IMR-90 (cell line): ENCODE results near the gene ARGLU1. TPM values are rescaled to one million over a fixed set of nuclear protein-coding genes. Genes with fewer than 3 reads are reported as not detected.

ENCODE experiments used
- ATAC-seq: fragments of 200-7000 bp; cut with Tn5 transposase; 2 replicates; pipeline ENCODE4 v1.9.1; 2020; ENCODE audit warnings: low read depth, mild to moderate bottlenecking, moderate library complexity
- BruUV-seq: library from RNA; stranded (reverse); fragments of 400-500 nt; replicated peaks from 2 replicates; lab custom pipeline; 2021; lab: Mats Ljungman, UMichigan
- CTCF ChIA-PET: fragments of 300-600 bp; formaldehyde crosslinking; extraction: SDS; loops from one replicate; lab custom pipeline; 2021; ENCODE audit warnings: antibody characterized with exemption; lab: Yijun Ruan, JAX
- POLR2A ChIA-PET: fragments of 300-600 bp; sonication (Branson Sonifier 250); formaldehyde crosslinking; loops from one replicate; lab custom pipeline; 2022; ENCODE audit warnings: antibody characterized with exemption; ENCODE audit not compliant: unreplicated experiment; lab: Charles Lee
- DNase-seq: peaks from one replicate; pipeline ENCODE4 v3.0.0; 2013
- H2AFZ ChIP-seq: replicated peaks from 2 replicates; pipeline ENCODE3; 2013; ENCODE audit warnings: low read length, mild to moderate bottlenecking; ENCODE audit not compliant: poor library complexity
- H2AK5ac ChIP-seq: 2 replicates; pipeline ENCODE4 v1.6.1; 2013; ENCODE audit warnings: low read depth, low read length, inconsistent platforms
- H2AK9ac ChIP-seq: replicated peaks from 2 replicates; pipeline ENCODE3; 2013; ENCODE audit warnings: mild to moderate bottlenecking, low read depth, low read length, moderate library complexity; ENCODE audit not compliant: poor library complexity
- H2BK120ac ChIP-seq: 2 replicates; pipeline ENCODE4 v1.6.1; 2013; ENCODE audit warnings: low read depth, low read length, inconsistent platforms
- H2BK15ac ChIP-seq: 3 replicates; pipeline ENCODE4 v1.6.1; 2013; ENCODE audit warnings: low read depth, low read length, inconsistent platforms
- H2BK20ac ChIP-seq: 2 replicates; pipeline ENCODE4 v1.6.1; 2013; ENCODE audit warnings: low read depth, mild to moderate bottlenecking, inconsistent platforms, low read length, moderate library complexity
- H2BK5ac ChIP-seq: 2 replicates; pipeline ENCODE4 v1.6.1; 2013; ENCODE audit warnings: mild to moderate bottlenecking, low read depth, low read length, inconsistent platforms; ENCODE audit not compliant: poor library complexity, severe bottlenecking
- H3K14ac ChIP-seq: replicated peaks from 2 replicates; pipeline ENCODE4 v1.6.1; 2013; ENCODE audit warnings: low read depth, low read length, inconsistent platforms
- H3K18ac ChIP-seq: 2 replicates; pipeline ENCODE4 v1.6.1; 2013; ENCODE audit warnings: low read depth, low read length, control low read depth
- H3K23ac ChIP-seq: 2 replicates; pipeline ENCODE4 v1.6.1; 2013; ENCODE audit warnings: low read depth, low read length, inconsistent platforms
- H3K27ac ChIP-seq: 2 replicates; pipeline ENCODE4 v1.5.1; 2013; ENCODE audit warnings: mild to moderate bottlenecking, control low read depth, low read length; ENCODE audit not compliant: insufficient read depth
- H3K27me3 ChIP-seq: 2 replicates; pipeline ENCODE4 v1.6.1; 2013; ENCODE audit warnings: low read length; ENCODE audit not compliant: control insufficient read depth, insufficient read depth
- H3K36me3 ChIP-seq: 2 replicates; pipeline ENCODE4 v1.6.1; 2013; ENCODE audit warnings: low read length, mixed read lengths; ENCODE audit not compliant: control insufficient read depth, insufficient read depth
- H3K4ac ChIP-seq: 2 replicates; pipeline ENCODE4 v1.6.1; 2013; ENCODE audit warnings: low read depth, low read length, inconsistent platforms
- H3K4me1 ChIP-seq: 2 replicates; pipeline ENCODE4 v1.6.1; 2013; ENCODE audit warnings: low read length, mixed read lengths; ENCODE audit not compliant: control insufficient read depth, insufficient read depth
- H3K4me2 ChIP-seq: 2 replicates; pipeline ENCODE4 v1.6.1; 2013; ENCODE audit warnings: low read depth, mild to moderate bottlenecking, control low read depth, low read length, moderate library complexity
- H3K4me3 ChIP-seq: 2 replicates; pipeline ENCODE4 v1.5.1; 2013; ENCODE audit warnings: low read depth, mild to moderate bottlenecking, control low read depth, low read length, moderate library complexity; ENCODE audit not compliant: insufficient read depth
- H3K56ac ChIP-seq: 2 replicates; pipeline ENCODE4 v1.6.1; 2013; ENCODE audit warnings: low read length, inconsistent platforms; ENCODE audit not compliant: insufficient read depth; ENCODE audit errors: extremely low read depth
- H3K79me1 ChIP-seq, 2 experiments: 2 replicates each; pipeline ENCODE4 v1.6.1; 2013; ENCODE audit warnings: low read length in 2 of 2, inconsistent platforms in 1 of 2, low read depth in 1 of 2
- H3K9ac ChIP-seq: 2 replicates; pipeline ENCODE4 v1.6.1; 2013; ENCODE audit warnings: low read depth, low read length, control low read depth
- H3K9me1 ChIP-seq: 2 replicates; pipeline ENCODE4 v1.6.1; 2013; ENCODE audit warnings: low read length, inconsistent platforms; ENCODE audit not compliant: insufficient read depth
- H3K9me3 ChIP-seq: 2 replicates; pipeline ENCODE4 v1.6.1; 2013; ENCODE audit warnings: low read length; ENCODE audit not compliant: control insufficient read depth, insufficient read depth
- H4K20me1 ChIP-seq: 2 replicates; pipeline ENCODE4 v1.6.1; 2013; ENCODE audit warnings: low read length, inconsistent platforms; ENCODE audit not compliant: insufficient read depth
- H4K5ac ChIP-seq: 2 replicates; pipeline ENCODE4 v1.6.1; 2013; ENCODE audit warnings: mild to moderate bottlenecking, low read depth, low read length, control low read depth
- H4K8ac ChIP-seq, 2 experiments: 2 replicates each; pipeline ENCODE4 v1.6.1; 2013; ENCODE audit warnings: low read depth in 2 of 2, low read length in 2 of 2, control low read depth in 1 of 2, inconsistent platforms in 1 of 2
- H4K91ac ChIP-seq: 2 replicates; pipeline ENCODE4 v1.6.1; 2013; ENCODE audit warnings: low read depth, low read length, inconsistent platforms; ENCODE audit not compliant: insufficient read depth
- BHLHE40 ChIP-seq: fragments of 150-350 bp; IDR thresholded peaks from 2 replicates; pipeline ENCODE4 v1.6.1; 2016; ENCODE audit warnings: mild to moderate bottlenecking, low read depth, low read length
- NFE2L2 ChIP-seq: fragments of 150-350 bp; IDR thresholded peaks from 2 replicates; pipeline ENCODE4 v1.6.1; 2016; ENCODE audit warnings: low read depth, mild to moderate bottlenecking, low read length
- WGBS, 2 experiments: methylation state at CpG; one replicate each; pipeline versions ENCODE4 v1.1.5 to v1.1.7; 2013; ENCODE audit warnings: missing lambda C conversion rate in 2 of 2; ENCODE audit not compliant: insufficient read length in 1 of 2; ENCODE audit errors: extremely low coverage in 2 of 2; 5-methylcytosine and 5-hydroxymethylcytosine counted together
- dilution Hi-C: fragments of 300-500 bp; cut with HindIII; formaldehyde crosslinking; loops from one replicate; pipeline ENCODE4 v1.14.3; 2018; ENCODE audit warnings: low sequenced_read_pairs; ENCODE audit not compliant: unreplicated experiment
- in situ Hi-C: fragments of 300-500 bp; cut with MboI; formaldehyde crosslinking; loops from 3 replicates; pipeline ENCODE4 v1.14.3; 2019; ENCODE audit warnings: low sequenced_read_pairs, inconsistent platforms, mixed read lengths
- intact Hi-C: fragments of 100-400 bp; cut with micrococcal nuclease; formaldehyde crosslinking; loops from 2 replicates; pipeline ENCODE4 v1.10.0; 2022
- polyA plus RNA-seq, 3 experiments: library from polyadenylated mRNA; depleted of rRNA; stranded (reverse); fragments of >200 nt; gene quantifications; 2 replicates each; pipeline ENCODE4 v1.2.3, GENCODE V29; 2012; ENCODE audit warnings: low replicate concordance in 1 of 3
- total RNA-seq: library from RNA; depleted of rRNA; stranded (reverse); fragments of >200 nt; gene quantifications from 2 replicates; pipeline ENCODE4 v1.2.3, GENCODE V29; 2012

The ARGLU1 gene
- total and polyA plus RNA-seq, 2 of the 4 experiments (the other 2 are of a cell fraction), result 11.1 to 51.4 TPM

- Histone ChIP-seq H4K20me1 (no peaks in the 10 kb centered on the region), H2BK120ac (no peak overlapping the region), H3K27ac (no peak overlapping the region), H3K18ac (no peak overlapping the region), H3K23ac (no peak overlapping the region), H3K79me1 (peaks cover 3 to 8% of the 10 kb centered on the region in 2 experiments; a peak in 3 of 4 replicates), H2AFZ (no peak overlapping the region), H3K9ac (no peak overlapping the region), H2AK5ac (no peak overlapping the region), H3K4ac (no peak overlapping the region), H3K4me3 (no peak overlapping the region), H3K9me3 (no peaks in the 10 kb centered on the region), H3K14ac (no peak overlapping the region), H3K27me3 (no peaks in the 10 kb centered on the region), H2BK20ac (no peak overlapping the region), H4K5ac (no peak overlapping the region), H2BK5ac (no peak overlapping the region), H3K4me2 (no peak overlapping the region), H4K8ac (no peak overlapping the region), H3K36me3 (peaks cover 14% of the 10 kb centered on the region), H3K9me1 (no peaks in the 10 kb centered on the region), H4K91ac (no peak overlapping the region), H2AK9ac (no peak overlapping the region), H2BK15ac (no peak overlapping the region), H3K56ac (no peak overlapping the region), H3K4me1 (no peaks in the 10 kb centered on the region)
- no CpG with 5 or more reads among the region's 3 CpGs for WGBS, 2 experiments
- intact Hi-C loops (no loop called here), in situ Hi-C loops (no loop called here), dilution Hi-C loops (no loop called here)
- no TSS peak for BruUV-seq
- POLR2A ChIA-PET, result no interaction called here
- ATAC-seq (no peak), DNase-seq (no peak)
- no peak for TF ChIP-seq BHLHE40
- no peak for TF ChIP-seq NFE2L2
- CTCF ChIA-PET, result no interaction called here
Measured at GRCh38 chr13:106494936-106495335, 73.0 kb downstream of the ARGLU1 start.
